AG04449 (cell line): ENCODE measurements around the gene COL4A1.

Source experiments
- CTCF ChIA-PET: fragments of 350-600 bp; formaldehyde crosslinking; extraction: SDS; loops from one replicate; lab custom pipeline; 2021; ENCODE audit warnings: antibody characterized with exemption; lab: Yijun Ruan, JAX
- POLR2A ChIA-PET: fragments of 400-600, 350-600 bp; formaldehyde crosslinking; extraction: SDS; loops from one replicate; lab custom pipeline; 2020; ENCODE audit warnings: antibody characterized with exemption, inconsistent platforms; lab: Yijun Ruan, JAX
- DNase-seq: peaks from one replicate; pipeline ENCODE4 v3.0.0-alpha.2; 2010; ENCODE audit warnings: low read depth, low spot score
- H3K4me3 ChIP-seq: 2 replicates; pipeline ENCODE4 v1.5.1; 2011; ENCODE audit warnings: low read depth, mild to moderate bottlenecking, control low read depth, low read length
- CTCF ChIP-seq: IDR thresholded peaks from one replicate; pipeline ENCODE4 v1.5.1; 2011; ENCODE audit warnings: mild to moderate bottlenecking, moderate library complexity, low read length, control low read depth, inconsistent platforms; ENCODE audit not compliant: insufficient read depth; ENCODE audit errors: missing control alignments

COL4A1 gene

GRCh38 chr13:110306960-110307766, at the start of gene COL4A1, which contains the start of gene COL4A2:
Gene COL4A1 (minus strand): TSS chr13:110307157. CDS start chr13:110307027, 130 bp downstream.
Gene COL4A2 (plus strand): TSS chr13:110307284. CDS start chr13:110307904, 620 bp downstream.
- TF ChIP-seq CTCF = no peak
- no peak for DNase-seq
- H3K4me3 ChIP-seq = peak within 1 kb of the TSS; percentile 78
- CTCF ChIA-PET = interaction anchor here (0.7 to 1.7 kb wide), 7 partner anchors 12 to 105 kb away, joined by 3 to 10 read pairs (median 3); no protein-coding TSS in a partner anchor
- POLR2A ChIA-PET = interaction anchor here (0.8 to 3.0 kb wide), 15 partner anchors 8 to 149 kb away, joined by 3 to 12 read pairs (median 6); no protein-coding TSS in a partner anchor

GRCh38 chr13:110356362-110356761, 49.4 kb upstream of the COL4A1 start:
- no peak for TF ChIP-seq CTCF
- ChIA-PET POLR2A (no interaction called here), CTCF (no interaction called here)
- no peak overlapping the region for H3K4me3 ChIP-seq
- no peak for DNase-seq

GRCh38 chr13:110354715-110355473, 47.9 kb upstream of the COL4A1 start:
- ChIA-PET CTCF (interaction anchor here (1.1 kb wide), 1 partner anchor 38 kb away, joined by 3 read pairs; no protein-coding TSS in a partner anchor), POLR2A (no interaction called here)
- DNase-seq = no peak
- no peak overlapping the region for H3K4me3 ChIP-seq
- TF ChIP-seq CTCF = no peak

- POLR2A ChIA-PET = no interaction called here
- no peak for TF ChIP-seq CTCF
- CTCF ChIA-PET = interaction anchor here (1.1 kb wide), 1 partner anchor 39 kb away, joined by 3 read pairs; no protein-coding TSS in a partner anchor
- no peak overlapping the region for H3K4me3 ChIP-seq
- DNase-seq = no peak
Observed at GRCh38 chr13:110354123-110354627, 47.2 kb upstream of the COL4A1 start.

DNA sequence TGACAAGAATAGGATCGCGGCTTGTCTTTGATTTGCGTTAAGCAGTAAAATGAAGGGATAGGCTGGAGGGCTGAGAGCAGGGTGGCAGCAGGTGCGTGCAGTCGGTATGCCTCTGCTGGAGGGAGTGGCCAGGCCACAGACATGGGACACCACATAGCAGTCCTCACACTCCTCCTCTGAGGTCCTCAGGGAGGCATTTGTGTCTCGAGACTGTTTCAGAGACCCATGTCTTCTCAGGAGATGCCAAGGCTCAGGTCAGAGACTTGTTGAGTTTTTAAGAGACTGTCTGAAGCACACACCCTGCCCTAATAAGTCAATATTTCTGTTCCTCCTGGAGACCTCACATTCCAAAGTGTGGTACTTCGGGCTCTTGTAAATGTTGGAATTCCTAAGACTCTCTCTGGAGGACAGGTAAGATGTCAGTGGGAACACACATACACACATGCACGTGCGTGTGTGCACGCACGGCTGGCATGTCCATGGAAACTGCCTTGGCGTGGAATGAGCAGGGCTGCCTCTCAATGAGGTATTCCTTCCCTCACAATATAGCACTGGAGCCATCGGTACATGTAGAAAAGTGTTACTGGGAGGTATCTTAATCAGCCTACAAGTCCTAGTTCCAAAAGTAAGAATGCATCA, 46.5 kb upstream of the COL4A1 start:
- no peak for DNase-seq
- TF ChIP-seq CTCF = no peak
- ChIA-PET POLR2A (no interaction called here), CTCF (no interaction called here)
- H3K4me3 ChIP-seq = no peak overlapping the region
